ENCODE measurements around the gene SHB.
A peak's percentile ranks its signal among the peaks of the same experiment; 100 is the strongest.
"Not testable (repeated sequence)": the region's sequence is repeated elsewhere in the genome, so short reads cannot be mapped to it uniquely, and the experiment has no call there.

The SHB gene

GRCh38 chr9:37969558-37970300 lies 99.3 kb downstream of the SHB start:
- Histone ChIP-seq H3K4me3 (ENCODE audit: low read depth in 1 of 2, low read length in 2 of 2) (no peak overlapping the region), H3K27me3 (ENCODE audit: control insufficient read depth in 1 of 2, insufficient read depth in 2 of 2, low read length in 2 of 2) (no peaks in the 10 kb centered on the region), H3K9ac (ENCODE audit: low read depth in 1 of 2, low read length in 2 of 2) (no peak overlapping the region), H3K27ac (ENCODE audit: low read depth, low read length) (peak overlapping the region; percentile 22), H3K36me3 (ENCODE audit: control insufficient read depth in 1 of 2, insufficient read depth in 2 of 2, low read length in 2 of 2) (peaks cover 0 to 10% of the 10 kb centered on the region in 2 donors), H3K4me1 (ENCODE audit: control insufficient read depth in 1 of 2, insufficient read depth in 2 of 2, low read length in 2 of 2) (peaks cover 56 to 58% of the 10 kb centered on the region in 2 donors), H3K9me3 (ENCODE audit: control insufficient read depth in 1 of 2, low read length in 2 of 2) (no peaks in the 10 kb centered on the region)

GRCh38 chr9:37969130-37969529 lies 99.9 kb downstream of the SHB start:
- H3K4me3 ChIP-seq (ENCODE audit: low read depth in 1 of 2, low read length in 2 of 2), result no peak overlapping the region
- H3K9me3 ChIP-seq (ENCODE audit: control insufficient read depth in 1 of 2, low read length in 2 of 2), result no peaks in the 10 kb centered on the region
- peaks cover 0 to 10% of the 10 kb centered on the region in 2 donors for H3K36me3 ChIP-seq (ENCODE audit: control insufficient read depth in 1 of 2, insufficient read depth in 2 of 2, low read length in 2 of 2)
- no peaks in the 10 kb centered on the region for H3K27me3 ChIP-seq (ENCODE audit: control insufficient read depth in 1 of 2, insufficient read depth in 2 of 2, low read length in 2 of 2)
- peaks cover 62 to 64% of the 10 kb centered on the region in 2 donors for H3K4me1 ChIP-seq (ENCODE audit: control insufficient read depth in 1 of 2, insufficient read depth in 2 of 2, low read length in 2 of 2)
- H3K27ac ChIP-seq (ENCODE audit: low read depth, low read length), result no peak overlapping the region
- peak overlapping the region in 1 of 2 donors; percentile 43 for H3K9ac ChIP-seq (ENCODE audit: low read depth in 1 of 2, low read length in 2 of 2)

GRCh38 chr9:37968228-37968701 lies 100.8 kb downstream of the SHB start:
- peaks cover 70 to 73% of the 10 kb centered on the region in 2 donors for H3K4me1 ChIP-seq (ENCODE audit: control insufficient read depth in 1 of 2, insufficient read depth in 2 of 2, low read length in 2 of 2)
- peaks cover 0 to 6% of the 10 kb centered on the region in 2 donors for H3K36me3 ChIP-seq (ENCODE audit: control insufficient read depth in 1 of 2, insufficient read depth in 2 of 2, low read length in 2 of 2)
- H3K27ac ChIP-seq (ENCODE audit: low read depth, low read length), result peak overlapping the region; percentile 17
- no peaks in the 10 kb centered on the region for H3K27me3 ChIP-seq (ENCODE audit: control insufficient read depth in 1 of 2, insufficient read depth in 2 of 2, low read length in 2 of 2)
- no peak overlapping the region for H3K4me3 ChIP-seq (ENCODE audit: low read depth in 1 of 2, low read length in 2 of 2)
- H3K9me3 ChIP-seq (ENCODE audit: control insufficient read depth in 1 of 2, low read length in 2 of 2), result no peaks in the 10 kb centered on the region
- H3K9ac ChIP-seq (ENCODE audit: low read depth in 1 of 2, low read length in 2 of 2), result no peak overlapping the region

GRCh38 chr9:37967761-37968080 lies 101.3 kb downstream of the SHB start:
- H3K9ac ChIP-seq (ENCODE audit: low read depth in 1 of 2, low read length in 2 of 2), result no peak overlapping the region
- H3K9me3 ChIP-seq (ENCODE audit: control insufficient read depth in 1 of 2, low read length in 2 of 2), result no peaks in the 10 kb centered on the region
- H3K4me3 ChIP-seq (ENCODE audit: low read depth in 1 of 2, low read length in 2 of 2), result no peak overlapping the region
- H3K27ac ChIP-seq (ENCODE audit: low read depth, low read length), result no peak overlapping the region
- H3K27me3 ChIP-seq (ENCODE audit: control insufficient read depth in 1 of 2, insufficient read depth in 2 of 2, low read length in 2 of 2), result no peaks in the 10 kb centered on the region
- H3K4me1 ChIP-seq (ENCODE audit: control insufficient read depth in 1 of 2, insufficient read depth in 2 of 2, low read length in 2 of 2), result peaks cover 72 to 73% of the 10 kb centered on the region in 2 donors
- peaks cover 0 to 6% of the 10 kb centered on the region in 2 donors for H3K36me3 ChIP-seq (ENCODE audit: control insufficient read depth in 1 of 2, insufficient read depth in 2 of 2, low read length in 2 of 2)

GRCh38 chr9:37967014-37967760 lies 101.8 kb downstream of the SHB start:
- H3K27ac ChIP-seq (ENCODE audit: low read depth, low read length), result peak overlapping the region; percentile 77
- H3K27me3 ChIP-seq (ENCODE audit: control insufficient read depth in 1 of 2, insufficient read depth in 2 of 2, low read length in 2 of 2), result no peaks in the 10 kb centered on the region
- peak overlapping the region in 1 of 2 donors; percentile 12 for H3K9ac ChIP-seq (ENCODE audit: low read depth in 1 of 2, low read length in 2 of 2)
- H3K4me3 ChIP-seq (ENCODE audit: low read depth in 1 of 2, low read length in 2 of 2), result peak overlapping the region in 1 of 2 donors; percentile 2
- peaks cover 72 to 73% of the 10 kb centered on the region in 2 donors for H3K4me1 ChIP-seq (ENCODE audit: control insufficient read depth in 1 of 2, insufficient read depth in 2 of 2, low read length in 2 of 2)
- peaks cover 0 to 6% of the 10 kb centered on the region in 2 donors for H3K36me3 ChIP-seq (ENCODE audit: control insufficient read depth in 1 of 2, insufficient read depth in 2 of 2, low read length in 2 of 2)
- H3K9me3 ChIP-seq (ENCODE audit: control insufficient read depth in 1 of 2, low read length in 2 of 2), result no peaks in the 10 kb centered on the region

- peak overlapping the region in 1 of 2 donors; percentile 12 for H3K9ac ChIP-seq (ENCODE audit: low read depth in 1 of 2, low read length in 2 of 2)
- H3K27ac ChIP-seq (ENCODE audit: low read depth, low read length), result peak overlapping the region; percentile 80
- H3K4me3 ChIP-seq (ENCODE audit: low read depth in 1 of 2, low read length in 2 of 2), result peak overlapping the region in 1 of 2 donors; percentile 2
- peaks cover 0 to 6% of the 10 kb centered on the region in 2 donors for H3K36me3 ChIP-seq (ENCODE audit: control insufficient read depth in 1 of 2, insufficient read depth in 2 of 2, low read length in 2 of 2)
- H3K9me3 ChIP-seq (ENCODE audit: control insufficient read depth in 1 of 2, low read length in 2 of 2), result no peaks in the 10 kb centered on the region
- H3K4me1 ChIP-seq (ENCODE audit: control insufficient read depth in 1 of 2, insufficient read depth in 2 of 2, low read length in 2 of 2), result peaks cover 72 to 73% of the 10 kb centered on the region in 2 donors
- H3K27me3 ChIP-seq (ENCODE audit: control insufficient read depth in 1 of 2, insufficient read depth in 2 of 2, low read length in 2 of 2), result no peaks in the 10 kb centered on the region
These were observed 102.5 kb downstream of the SHB start for GRCh38 chr9:37966412-37967013.

GRCh38 chr9:37965676-37966345 lies 103.2 kb downstream of the SHB start:
- not testable (repeated sequence) for H3K36me3 ChIP-seq (ENCODE audit: control insufficient read depth in 1 of 2, insufficient read depth in 2 of 2, low read length in 2 of 2); H3K9me3 ChIP-seq (ENCODE audit: control insufficient read depth in 1 of 2, low read length in 2 of 2); H3K27me3 ChIP-seq (ENCODE audit: control insufficient read depth in 1 of 2, insufficient read depth in 2 of 2, low read length in 2 of 2)
- Histone ChIP-seq H3K4me1 (ENCODE audit: control insufficient read depth in 1 of 2, insufficient read depth in 2 of 2, low read length in 2 of 2) (peaks cover 70 to 73% of the 10 kb centered on the region in 2 donors), H3K9ac (ENCODE audit: low read depth in 1 of 2, low read length in 2 of 2) (peak overlapping the region; percentile 8 to 46), H3K4me3 (ENCODE audit: low read depth in 1 of 2, low read length in 2 of 2) (peak overlapping the region in 1 of 2 donors; percentile 2), H3K27ac (ENCODE audit: low read depth, low read length) (peak overlapping the region; percentile 80)

GRCh38 chr9:37965116-37965515 lies 103.9 kb downstream of the SHB start:
- Histone ChIP-seq H3K4me1 (ENCODE audit: control insufficient read depth in 1 of 2, insufficient read depth in 2 of 2, low read length in 2 of 2) (peaks cover 66 to 67% of the 10 kb centered on the region in 2 donors), H3K36me3 (ENCODE audit: control insufficient read depth in 1 of 2, insufficient read depth in 2 of 2, low read length in 2 of 2) (no peaks in the 10 kb centered on the region), H3K4me3 (ENCODE audit: low read depth in 1 of 2, low read length in 2 of 2) (peak overlapping the region in 1 of 2 donors; percentile 16), H3K9me3 (ENCODE audit: control insufficient read depth in 1 of 2, low read length in 2 of 2) (no peaks in the 10 kb centered on the region), H3K9ac (ENCODE audit: low read depth in 1 of 2, low read length in 2 of 2) (peak overlapping the region in 1 of 2 donors; percentile 50), H3K27ac (ENCODE audit: low read depth, low read length) (peak overlapping the region; percentile 80), H3K27me3 (ENCODE audit: control insufficient read depth in 1 of 2, insufficient read depth in 2 of 2, low read length in 2 of 2) (no peaks in the 10 kb centered on the region)

- Histone ChIP-seq H3K27ac (ENCODE audit: low read depth, low read length) (peak overlapping the region; percentile 80), H3K9ac (ENCODE audit: low read depth in 1 of 2, low read length in 2 of 2) (peak overlapping the region in 1 of 2 donors; percentile 50), H3K4me1 (ENCODE audit: control insufficient read depth in 1 of 2, insufficient read depth in 2 of 2, low read length in 2 of 2) (peaks cover 62 to 63% of the 10 kb centered on the region in 2 donors), H3K9me3 (ENCODE audit: control insufficient read depth in 1 of 2, low read length in 2 of 2) (no peaks in the 10 kb centered on the region), H3K36me3 (ENCODE audit: control insufficient read depth in 1 of 2, insufficient read depth in 2 of 2, low read length in 2 of 2) (no peaks in the 10 kb centered on the region), H3K4me3 (ENCODE audit: low read depth in 1 of 2, low read length in 2 of 2) (peak overlapping the region in 1 of 2 donors; percentile 16), H3K27me3 (ENCODE audit: control insufficient read depth in 1 of 2, insufficient read depth in 2 of 2, low read length in 2 of 2) (no peaks in the 10 kb centered on the region)
These were observed 104.3 kb downstream of the SHB start for GRCh38 chr9:37964740-37965081.
